PC-9 (cell line): ENCODE measurements around the gene GALNT11. TPM values are rescaled to one million over a fixed set of nuclear protein-coding genes. Genes with fewer than 3 reads are reported as not detected.

ENCODE experiments used
- BruUV-seq: library from RNA; stranded (reverse); fragments of 400-500 nt; replicated peaks from 2 replicates; lab custom pipeline; 2021; lab: Mats Ljungman, UMichigan
- CTCF ChIA-PET: fragments of 300-600 bp; sonication (Branson Sonifier 250); formaldehyde crosslinking; loops from one replicate; lab custom pipeline; 2022; ENCODE audit warnings: antibody characterized with exemption; lab: Charles Lee
- POLR2A ChIA-PET: fragments of 300-600 bp; sonication (Branson Sonifier 250); formaldehyde crosslinking; loops from one replicate; lab custom pipeline; 2022; ENCODE audit warnings: antibody characterized with exemption; ENCODE audit not compliant: unreplicated experiment; lab: Charles Lee
- DNase-seq, 2 experiments: peaks; one replicate each; pipeline versions ENCODE4 v3.0.0 to v3.0.0-alpha.2; 2015 to 2022; ENCODE audit warnings: mixed read lengths in 1 of 2
- H2AFZ ChIP-seq: fragments of 200-600 bp; sonication (generic); 2 replicates; pipeline ENCODE4 v1.8.1; 2017; ENCODE audit warnings: antibody characterized with exemption
- H3F3A ChIP-seq: fragments of 200-600 bp; sonication (generic); 2 replicates; pipeline ENCODE4 v1.8.1; 2017; ENCODE audit warnings: antibody characterized with exemption, mild to moderate bottlenecking, low read depth; ENCODE audit not compliant: insufficient read depth
- H3K27ac ChIP-seq: fragments of 200-600 bp; sonication (generic); 2 replicates; pipeline ENCODE4 v1.6.1; 2016; ENCODE audit warnings: mixed run types
- H3K27me3 ChIP-seq: fragments of 200-600 bp; sonication (generic); 2 replicates; pipeline ENCODE4 v1.6.1; 2016; ENCODE audit warnings: low read depth, mixed run types; ENCODE audit not compliant: insufficient read depth
- H3K36me3 ChIP-seq: fragments of 200-600 bp; sonication (generic); 2 replicates; pipeline ENCODE4 v1.6.1; 2016; ENCODE audit warnings: low read depth, mixed run types
- H3K4me1 ChIP-seq: fragments of 200-600 bp; sonication (generic); replicated peaks from 2 replicates; pipeline ENCODE4 v1.6.1; 2016; ENCODE audit warnings: mixed run types; ENCODE audit not compliant: insufficient read depth
- H3K4me2 ChIP-seq: fragments of 200-600 bp; sonication (generic); 2 replicates; pipeline ENCODE4 v1.6.1; 2017; ENCODE audit warnings: mixed run types
- H3K4me3 ChIP-seq: fragments of 200-600 bp; sonication (generic); 2 replicates; pipeline ENCODE4 v1.6.1; 2016; ENCODE audit warnings: mixed run types
- H3K79me2 ChIP-seq: fragments of 200-600 bp; sonication (generic); 2 replicates; pipeline ENCODE4 v1.6.1; 2017; ENCODE audit warnings: low read depth, mixed run types
- H3K9me2 ChIP-seq: fragments of 200-600 bp; sonication (generic); 2 replicates; pipeline ENCODE4 v1.8.1; 2017; ENCODE audit warnings: mild to moderate bottlenecking; ENCODE audit not compliant: insufficient read depth
- H3K9me3 ChIP-seq: fragments of 200-600 bp; sonication (generic); 2 replicates; pipeline ENCODE4 v1.8.1; 2016; ENCODE audit warnings: low read depth; ENCODE audit not compliant: insufficient read depth
- H4K20me1 ChIP-seq: fragments of 200-600 bp; sonication (generic); 2 replicates; pipeline ENCODE4 v1.8.1; 2017; ENCODE audit not compliant: insufficient read depth
- EZH2 ChIP-seq: fragments of 200-600 bp; sonication (generic); IDR thresholded peaks from 2 replicates; pipeline ENCODE4 v1.8.0; 2017; ENCODE audit warnings: antibody characterized with exemption, low read depth
- intact Hi-C: fragments of 100-400 bp; cut with micrococcal nuclease; formaldehyde crosslinking; loops from one replicate; pipeline ENCODE4 v1.10.0; 2022; ENCODE audit not compliant: unreplicated experiment
- total RNA-seq: library from RNA; stranded (reverse); gene quantifications from 2 replicates; pipeline ENCODE4 v1.2.3, GENCODE V29; 2021
- TF ChIP-seq, protein P1 (sequence below): fragments of 200-600 bp; sonication (generic); conservative IDR thresholded peaks from 2 replicates; pipeline ENCODE4 v1.6.1; 2017; ENCODE audit warnings: mixed run types, antibody characterized with exemption, mild to moderate bottlenecking, moderate library complexity

Gene GALNT11
- total RNA-seq, 1 experiment from 2014 or later, result 28.8 TPM

DNA sequence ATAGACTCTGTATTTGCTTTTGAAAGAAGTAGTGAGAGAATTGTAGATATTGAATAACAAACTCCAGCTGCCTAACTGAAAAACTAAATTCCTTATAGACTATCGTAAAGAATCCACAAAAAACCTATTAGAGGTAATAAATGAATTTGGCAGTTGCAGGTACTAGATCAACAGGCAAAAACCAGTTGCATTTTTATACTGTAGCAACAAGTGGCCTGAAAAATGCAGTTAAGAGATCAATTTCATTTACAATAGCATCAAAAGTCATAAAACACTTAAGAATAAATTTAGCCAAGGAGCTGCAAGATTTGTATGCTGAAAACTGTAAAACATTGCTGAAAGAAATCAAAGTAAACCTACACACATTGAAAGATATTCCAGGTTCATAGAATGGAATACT, 70.3 kb downstream of the GALNT11 start:
- CTCF ChIA-PET, result no interaction called here
- TF ChIP-seq, protein P1, sequence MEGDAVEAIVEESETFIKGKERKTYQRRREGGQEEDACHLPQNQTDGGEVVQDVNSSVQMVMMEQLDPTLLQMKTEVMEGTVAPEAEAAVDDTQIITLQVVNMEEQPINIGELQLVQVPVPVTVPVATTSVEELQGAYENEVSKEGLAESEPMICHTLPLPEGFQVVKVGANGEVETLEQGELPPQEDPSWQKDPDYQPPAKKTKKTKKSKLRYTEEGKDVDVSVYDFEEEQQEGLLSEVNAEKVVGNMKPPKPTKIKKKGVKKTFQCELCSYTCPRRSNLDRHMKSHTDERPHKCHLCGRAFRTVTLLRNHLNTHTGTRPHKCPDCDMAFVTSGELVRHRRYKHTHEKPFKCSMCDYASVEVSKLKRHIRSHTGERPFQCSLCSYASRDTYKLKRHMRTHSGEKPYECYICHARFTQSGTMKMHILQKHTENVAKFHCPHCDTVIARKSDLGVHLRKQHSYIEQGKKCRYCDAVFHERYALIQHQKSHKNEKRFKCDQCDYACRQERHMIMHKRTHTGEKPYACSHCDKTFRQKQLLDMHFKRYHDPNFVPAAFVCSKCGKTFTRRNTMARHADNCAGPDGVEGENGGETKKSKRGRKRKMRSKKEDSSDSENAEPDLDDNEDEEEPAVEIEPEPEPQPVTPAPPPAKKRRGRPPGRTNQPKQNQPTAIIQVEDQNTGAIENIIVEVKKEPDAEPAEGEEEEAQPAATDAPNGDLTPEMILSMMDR, result no peak
- TF ChIP-seq EZH2, result no peak

DNA sequence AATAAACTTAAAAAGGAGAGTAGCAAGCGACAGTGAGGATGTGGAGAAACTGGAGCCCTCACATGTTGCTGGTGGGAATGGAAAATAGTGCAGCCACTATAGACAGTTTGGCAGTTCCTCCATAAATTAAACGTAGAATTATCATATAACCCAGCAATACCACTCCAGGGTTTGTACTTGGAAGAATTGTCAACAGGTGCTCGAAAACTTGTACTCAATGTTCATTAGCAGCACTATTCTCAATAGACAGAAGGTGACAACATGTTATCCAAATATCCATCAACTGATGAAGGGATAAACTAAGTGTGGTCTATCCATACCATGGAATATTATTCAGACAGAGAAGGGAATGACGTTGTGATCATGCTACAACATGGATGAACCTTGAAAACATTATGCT, 71.9 kb downstream of the GALNT11 start:
- intact Hi-C loops, result no loop called here
- no peak for DNase-seq
- no peaks in the 10 kb centered on the region for H3K27me3 ChIP-seq
- H3K4me3 ChIP-seq, result no peak overlapping the region
- no peak for TF ChIP-seq EZH2
- no peak overlapping the region for H2AFZ ChIP-seq
- POLR2A ChIA-PET, result no interaction called here
- CTCF ChIA-PET, result no interaction called here
- H3K27ac ChIP-seq, result no peak overlapping the region
- no peaks in the 10 kb centered on the region for H3K4me1 ChIP-seq
- H3K9me3 ChIP-seq, result no peaks in the 10 kb centered on the region
- H3F3A ChIP-seq, result no peaks in the 10 kb centered on the region
- BruUV-seq, result no TSS peak
- H3K79me2 ChIP-seq, result no peaks in the 10 kb centered on the region
- no peaks in the 10 kb centered on the region for H4K20me1 ChIP-seq
- H3K9me2 ChIP-seq, result no peaks in the 10 kb centered on the region
- H3K36me3 ChIP-seq, result no peaks in the 10 kb centered on the region; the same call in 1 of the 2 replicates
- no peak overlapping the region for H3K4me2 ChIP-seq

More for the DNA sequence above, 70.3 kb downstream of the GALNT11 start:
- no peak overlapping the region for H3K27ac ChIP-seq
- H3K4me2 ChIP-seq, result no peak overlapping the region
- H3K79me2 ChIP-seq, result no peaks in the 10 kb centered on the region
- no peaks in the 10 kb centered on the region for H4K20me1 ChIP-seq
- intact Hi-C loops, result no loop called here
- no peaks in the 10 kb centered on the region for H3K9me3 ChIP-seq
- POLR2A ChIA-PET, result interaction anchor here (0.6 kb wide), 1 partner anchor 399 kb away, joined by 4 read pairs; no protein-coding TSS in a partner anchor
- no TSS peak for BruUV-seq
- H3K36me3 ChIP-seq, result no peaks in the 10 kb centered on the region; the same call in 1 of the 2 replicates
- H3K9me2 ChIP-seq, result no peaks in the 10 kb centered on the region
- H2AFZ ChIP-seq, result no peak overlapping the region
- no peaks in the 10 kb centered on the region for H3K4me1 ChIP-seq
- no peak for DNase-seq
- no peaks in the 10 kb centered on the region for H3F3A ChIP-seq
- H3K27me3 ChIP-seq, result no peaks in the 10 kb centered on the region
- no peak overlapping the region for H3K4me3 ChIP-seq

DNA sequence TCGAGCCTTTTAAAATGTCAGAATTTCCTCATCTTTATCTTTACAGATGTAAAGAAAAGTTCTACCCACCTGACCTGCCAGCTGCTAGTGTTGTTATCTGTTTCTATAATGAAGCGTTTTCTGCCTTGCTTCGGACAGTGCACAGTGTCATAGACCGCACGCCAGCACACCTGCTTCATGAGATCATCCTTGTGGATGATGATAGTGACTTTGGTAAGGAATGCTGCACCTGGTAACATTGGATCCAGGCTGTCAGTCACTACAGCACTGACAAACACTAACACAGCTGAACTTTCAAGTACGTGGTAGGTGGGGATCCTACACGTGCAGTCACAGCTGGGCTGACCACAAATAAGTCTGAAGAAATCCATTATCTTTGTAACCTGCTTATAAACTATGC, 77.6 kb downstream of the GALNT11 start:
- Histone ChIP-seq H3K9me2 (no peaks in the 10 kb centered on the region), H3K4me2 (no peak overlapping the region), H3K4me3 (no peak overlapping the region), H3F3A (0 out of 2 replicates have a peak, but pooled peaks cover 5% of the 10 kb centered on the region), H3K36me3 (no peaks in the 10 kb centered on the region), H2AFZ (no peak overlapping the region), H4K20me1 (no peaks in the 10 kb centered on the region), H3K27ac (no peak overlapping the region), H3K79me2 (no peaks in the 10 kb centered on the region), H3K27me3 (no peaks in the 10 kb centered on the region), H3K4me1 (no peaks in the 10 kb centered on the region), H3K9me3 (no peaks in the 10 kb centered on the region)
- POLR2A ChIA-PET, result no interaction called here
- intact Hi-C loops, result no loop called here
- BruUV-seq, result no TSS peak
- DNase-seq, result no peak
- CTCF ChIA-PET, result no interaction called here
- no peak for TF ChIP-seq EZH2
- TF ChIP-seq, protein P1, result no peak

DNA sequence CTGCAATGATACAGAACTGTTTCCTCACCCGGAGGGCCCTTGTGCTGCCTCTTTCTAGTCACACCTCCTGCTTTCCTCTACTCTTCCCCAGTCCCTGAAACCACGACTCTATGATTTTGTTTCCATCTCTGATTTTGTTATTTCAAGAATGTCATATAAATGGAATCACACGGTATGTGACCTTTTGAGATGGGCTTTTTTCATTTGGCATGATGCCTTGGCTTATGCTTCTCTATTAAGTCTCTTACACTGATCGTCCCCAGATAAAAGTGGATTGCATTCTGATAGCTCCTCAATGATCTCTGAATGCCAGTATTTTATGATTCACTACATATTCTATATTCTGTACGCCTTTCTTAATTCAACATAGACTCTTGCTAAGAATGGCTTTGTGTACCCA, 78.2 kb downstream of the GALNT11 start:
- no TSS peak for BruUV-seq
- ChIA-PET POLR2A (no interaction called here), CTCF (no interaction called here)
- Histone ChIP-seq H3K9me2 (no peaks in the 10 kb centered on the region), H2AFZ (no peak overlapping the region), H3K79me2 (no peaks in the 10 kb centered on the region), H3K9me3 (no peaks in the 10 kb centered on the region), H3K4me2 (no peak overlapping the region), H3F3A (0 out of 2 replicates have a peak, but pooled peaks cover 5% of the 10 kb centered on the region), H3K36me3 (no peaks in the 10 kb centered on the region), H3K4me1 (no peaks in the 10 kb centered on the region), H3K4me3 (no peak overlapping the region), H3K27ac (no peak overlapping the region), H3K27me3 (no peaks in the 10 kb centered on the region), H4K20me1 (no peaks in the 10 kb centered on the region)
- TF ChIP-seq, protein P1, result no peak
- no peak for TF ChIP-seq EZH2
- intact Hi-C loops, result no loop called here
- DNase-seq, result no peak
